Omental fat pad (tissue), 4 donors: ENCODE results near the gene CREBL2. TPM values are rescaled to one million over a fixed set of nuclear protein-coding genes. Genes with fewer than 3 reads are reported as not detected.
A peak's percentile ranks its signal among the peaks of the same experiment; 100 is the strongest.

ENCODE experiments used
- ATAC-seq: fragments of 150-250 bp; one replicate; pipeline ENCODE4 v1.9.1; 2016; ENCODE audit warnings: mild to moderate bottlenecking, moderate library complexity; ENCODE audit not compliant: low FRiP score
- DNase-seq: peaks from one replicate; pipeline ENCODE4 v3.0.0-alpha.2; 2019; ENCODE audit warnings: low spot score
- CTCF ChIP-seq, 3 donors: fragments of 450-650 bp; IDR thresholded peaks; one replicate each; pipeline ENCODE4 v1.5.1; 2016 to 2017; ENCODE audit warnings: antibody characterized with exemption in 3 of 3, mild to moderate bottlenecking in 3 of 3, moderate library complexity in 2 of 3
- total RNA-seq, 4 donors: library from RNA; depleted of rRNA; stranded (reverse); fragments of >200 nt; gene quantifications; one replicate each; pipeline ENCODE4 v1.1.0, GENCODE V29; 2016

CREBL2 gene
- total RNA-seq, 4 donors from 2014 or later = 53.0 to 73.9 (median 63.1) TPM

GRCh38 chr12:12682284-12682683, 70.6 kb downstream of the CREBL2 start:
- no peak for ATAC-seq
- DNase-seq = no peak
- no peak for TF ChIP-seq CTCF (IDR thresholded peaks at IDR 0.05)

DNA sequence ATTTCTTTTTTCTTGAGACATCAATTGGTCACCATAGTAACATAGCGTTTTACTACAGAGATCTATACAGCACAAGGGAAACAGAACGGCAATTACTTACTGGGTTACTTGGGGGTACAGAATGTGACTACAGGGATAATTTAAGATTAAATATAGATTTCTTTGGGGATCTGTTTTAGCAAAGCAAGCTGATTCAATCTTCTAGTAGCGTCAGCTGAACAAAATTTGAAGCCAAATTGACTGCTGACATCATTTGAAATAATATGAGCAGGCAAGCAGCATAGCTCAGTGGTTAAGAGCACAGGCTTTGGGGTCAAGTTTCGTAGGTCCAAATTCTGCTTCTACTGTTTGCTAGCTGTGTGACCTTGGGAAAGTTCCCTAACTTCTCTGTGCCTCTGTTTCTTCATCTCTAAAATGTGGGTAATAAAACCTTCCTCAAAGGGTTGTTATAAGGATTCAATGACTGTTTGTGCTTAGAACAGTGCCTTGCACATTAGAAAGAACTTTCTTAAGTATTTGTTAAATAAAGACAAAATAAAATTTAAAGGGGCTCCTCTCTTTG, 71.5 kb downstream of the CREBL2 start:
- no peak for ATAC-seq
- no peak for DNase-seq
- no peak for TF ChIP-seq CTCF (IDR thresholded peaks at IDR 0.05)

DNA sequence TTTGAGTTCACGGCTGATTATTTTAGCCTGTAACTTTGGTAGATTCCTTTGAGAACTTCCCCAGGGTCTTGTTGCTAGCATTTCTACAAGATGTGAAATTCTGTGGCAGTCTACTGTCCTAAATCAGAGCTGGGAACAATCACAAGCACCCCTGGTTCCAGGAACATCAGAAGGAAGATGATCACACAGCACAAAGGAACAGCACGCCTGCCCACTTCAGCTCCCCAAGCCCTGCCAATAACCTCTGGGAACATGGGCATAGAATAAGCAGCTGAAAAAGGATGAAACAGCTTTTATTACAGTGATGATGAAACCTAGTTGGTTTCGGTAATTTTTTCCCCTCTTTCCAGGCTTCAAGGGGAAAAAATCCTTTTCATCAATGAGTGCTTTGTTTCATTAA, 72.0 kb downstream of the CREBL2 start:
- ATAC-seq (no peak), DNase-seq (no peak)
- no peak for TF ChIP-seq CTCF (IDR thresholded peaks at IDR 0.05)

DNA sequence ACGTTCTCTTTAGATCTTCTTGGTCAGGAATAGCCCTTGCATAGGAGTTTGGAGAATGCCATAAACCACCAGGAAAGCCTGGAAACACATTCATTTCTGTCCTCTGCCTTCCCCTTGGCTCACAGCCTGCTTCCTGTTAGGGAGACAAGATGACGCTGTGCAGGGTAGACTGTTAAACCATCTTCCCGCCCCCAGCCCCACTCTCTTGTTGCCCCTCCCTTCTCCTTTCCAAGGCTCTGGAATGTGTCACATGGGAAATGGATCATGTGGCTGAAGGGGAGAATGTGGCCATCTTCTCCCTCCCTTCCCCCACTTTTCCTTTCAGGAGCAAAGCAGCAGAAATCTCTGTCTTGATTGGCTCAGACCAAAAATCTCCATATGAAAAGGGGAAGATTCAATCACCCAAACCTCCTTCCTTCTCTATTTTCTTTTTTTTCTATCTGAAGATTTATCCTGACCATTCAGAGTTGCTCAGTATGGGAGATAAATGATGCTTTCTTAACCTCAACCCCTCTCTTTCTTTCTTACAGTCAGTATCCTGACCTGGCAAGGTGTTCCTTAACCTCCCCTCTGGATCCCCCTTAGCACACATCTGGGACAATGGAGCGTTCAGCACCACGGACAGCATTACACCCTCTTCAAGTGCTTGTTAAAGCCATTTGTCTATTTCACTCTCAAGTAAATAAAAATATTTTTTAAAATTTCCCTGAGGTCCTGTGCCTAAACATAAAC, 72.9 kb downstream of the CREBL2 start:
- ATAC-seq (no peak), DNase-seq (no peak)
- TF ChIP-seq CTCF (IDR thresholded peaks at IDR 0.05) = no peak

DNA sequence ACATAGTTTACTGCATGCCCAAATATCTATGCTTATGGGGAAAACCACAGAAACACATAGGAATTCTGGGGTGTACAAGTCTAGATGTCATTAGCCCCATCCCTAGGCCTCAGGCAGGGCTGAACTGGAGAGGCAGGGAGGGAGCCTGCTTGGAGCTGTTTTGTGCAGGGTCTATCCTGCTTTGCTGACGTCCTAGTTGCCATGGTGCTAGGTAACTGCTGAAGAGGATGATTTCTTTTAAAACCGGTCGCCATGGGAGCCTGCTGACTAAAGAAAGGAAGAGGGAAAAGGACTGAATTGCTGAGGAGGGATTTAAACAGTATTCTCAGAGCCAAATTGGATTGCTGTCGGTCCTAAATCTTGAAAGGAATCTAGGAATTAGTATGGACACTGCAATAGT, 73.6 kb downstream of the CREBL2 start:
- DNase-seq (no peak), ATAC-seq (no peak)

GRCh38 chr12:12686472-12686871, 74.8 kb downstream of the CREBL2 start:
- no peak for DNase-seq
- ATAC-seq = peak; percentile 56
- TF ChIP-seq CTCF (IDR thresholded peaks at IDR 0.05) = no peak

More for the DNA sequence above, 73.6 kb downstream of the CREBL2 start:
- TF ChIP-seq CTCF (IDR thresholded peaks at IDR 0.05) = no peak

DNA sequence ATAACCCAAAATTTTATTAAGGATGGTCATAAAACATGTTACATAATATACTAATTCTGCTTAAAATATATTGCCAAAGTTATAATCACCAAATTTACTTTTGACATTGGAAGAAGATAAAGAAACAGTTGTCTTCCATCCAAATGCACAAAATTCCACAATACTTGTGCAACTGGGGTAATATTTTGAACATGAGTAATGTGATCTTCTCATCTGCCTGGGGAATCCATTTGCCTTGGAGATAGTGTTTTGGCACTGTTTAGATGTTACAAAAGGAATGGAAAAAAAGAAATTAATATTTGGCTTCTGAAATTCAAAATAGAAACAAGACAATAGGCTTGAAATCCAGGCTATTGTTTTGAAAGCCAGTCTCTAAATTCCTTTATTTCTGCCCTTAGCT, 75.2 kb downstream of the CREBL2 start:
- peak; percentile 86 for ATAC-seq
- TF ChIP-seq CTCF (IDR thresholded peaks at IDR 0.05) = no peak
- no peak for DNase-seq
